BJ (cell line): ENCODE results near the gene TIMM10. TPM values are rescaled to one million over a fixed set of nuclear protein-coding genes. Genes with fewer than 3 reads are reported as not detected.

Source experiments
- CTCF ChIA-PET: fragments of 350-600 bp; formaldehyde crosslinking; extraction: SDS; loops from one replicate; lab custom pipeline; 2021; ENCODE audit warnings: antibody characterized with exemption, inconsistent platforms; lab: Yijun Ruan, JAX
- POLR2A ChIA-PET: fragments of 300-600 bp; sonication (Branson Sonifier 250); formaldehyde crosslinking; extraction: SDS; loops from one replicate; lab custom pipeline; 2021; ENCODE audit warnings: antibody characterized with exemption; lab: Charles Lee
- DNase-seq: peaks from one replicate; pipeline ENCODE4 v3.0.0-alpha.2; 2011; ENCODE audit warnings: low read depth
- H3K27me3 ChIP-seq: 2 replicates; pipeline ENCODE4 v1.6.0; 2011; ENCODE audit warnings: low read length; ENCODE audit not compliant: control insufficient read depth, insufficient read depth
- H3K36me3 ChIP-seq: 2 replicates; pipeline ENCODE4 v1.5.1; 2011; ENCODE audit warnings: low read length; ENCODE audit not compliant: control insufficient read depth, insufficient read depth
- H3K4me3 ChIP-seq: 2 replicates; pipeline ENCODE4 v1.5.1; 2011; ENCODE audit warnings: low read depth, mild to moderate bottlenecking, control low read depth, low read length
- polyA plus RNA-seq: library from polyadenylated mRNA; depleted of rRNA; stranded (reverse); fragments of >200 nt; gene quantifications from 2 replicates; pipeline ENCODE4 v1.2.3, GENCODE V29; 2011
- TF ChIP-seq, protein P1 (sequence below): IDR thresholded peaks from 2 replicates; pipeline ENCODE4 v1.5.1; 2011; ENCODE audit warnings: low read depth, mild to moderate bottlenecking, control low read depth, inconsistent platforms, low read length, moderate library complexity; ENCODE audit not compliant: insufficient read depth

The TIMM10 gene
- polyA plus RNA-seq, 1 experiment = 90.5 TPM

GRCh38 chr11:57493507-57494503 lies 36.7 kb downstream of the TIMM10 start:
- Histone ChIP-seq H3K36me3 (peaks cover 16% of the 10 kb centered on the region), H3K27me3 (no peaks in the 10 kb centered on the region), H3K4me3 (no peak overlapping the region)
- ChIA-PET POLR2A (no interaction called here), CTCF (interaction anchor here (0.6 to 15.7 kb wide), 35 partner anchors 9 to 1019 kb away, joined by 3 to 182 read pairs (median 5); partner anchors contain the start of genes CLP1, RTN4RL2, SLC43A1 and TIMM10)
- no peak for DNase-seq
- TF ChIP-seq, protein P1, sequence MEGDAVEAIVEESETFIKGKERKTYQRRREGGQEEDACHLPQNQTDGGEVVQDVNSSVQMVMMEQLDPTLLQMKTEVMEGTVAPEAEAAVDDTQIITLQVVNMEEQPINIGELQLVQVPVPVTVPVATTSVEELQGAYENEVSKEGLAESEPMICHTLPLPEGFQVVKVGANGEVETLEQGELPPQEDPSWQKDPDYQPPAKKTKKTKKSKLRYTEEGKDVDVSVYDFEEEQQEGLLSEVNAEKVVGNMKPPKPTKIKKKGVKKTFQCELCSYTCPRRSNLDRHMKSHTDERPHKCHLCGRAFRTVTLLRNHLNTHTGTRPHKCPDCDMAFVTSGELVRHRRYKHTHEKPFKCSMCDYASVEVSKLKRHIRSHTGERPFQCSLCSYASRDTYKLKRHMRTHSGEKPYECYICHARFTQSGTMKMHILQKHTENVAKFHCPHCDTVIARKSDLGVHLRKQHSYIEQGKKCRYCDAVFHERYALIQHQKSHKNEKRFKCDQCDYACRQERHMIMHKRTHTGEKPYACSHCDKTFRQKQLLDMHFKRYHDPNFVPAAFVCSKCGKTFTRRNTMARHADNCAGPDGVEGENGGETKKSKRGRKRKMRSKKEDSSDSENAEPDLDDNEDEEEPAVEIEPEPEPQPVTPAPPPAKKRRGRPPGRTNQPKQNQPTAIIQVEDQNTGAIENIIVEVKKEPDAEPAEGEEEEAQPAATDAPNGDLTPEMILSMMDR = peak; percentile 89

GRCh38 chr11:57491371-57492061 lies 39.0 kb downstream of the TIMM10 start:
- ChIA-PET CTCF (interaction anchor here (0.7 to 15.7 kb wide), 11 partner anchors 10 to 143 kb away, joined by 3 to 182 read pairs (median 8); partner anchors contain the start of genes SLC43A1 and TIMM10), POLR2A (no interaction called here)
- Histone ChIP-seq H3K27me3 (no peaks in the 10 kb centered on the region), H3K4me3 (no peak overlapping the region), H3K36me3 (peaks cover 14% of the 10 kb centered on the region)
- TF ChIP-seq, protein P1 = peak; percentile 75
- DNase-seq = no peak

DNA sequence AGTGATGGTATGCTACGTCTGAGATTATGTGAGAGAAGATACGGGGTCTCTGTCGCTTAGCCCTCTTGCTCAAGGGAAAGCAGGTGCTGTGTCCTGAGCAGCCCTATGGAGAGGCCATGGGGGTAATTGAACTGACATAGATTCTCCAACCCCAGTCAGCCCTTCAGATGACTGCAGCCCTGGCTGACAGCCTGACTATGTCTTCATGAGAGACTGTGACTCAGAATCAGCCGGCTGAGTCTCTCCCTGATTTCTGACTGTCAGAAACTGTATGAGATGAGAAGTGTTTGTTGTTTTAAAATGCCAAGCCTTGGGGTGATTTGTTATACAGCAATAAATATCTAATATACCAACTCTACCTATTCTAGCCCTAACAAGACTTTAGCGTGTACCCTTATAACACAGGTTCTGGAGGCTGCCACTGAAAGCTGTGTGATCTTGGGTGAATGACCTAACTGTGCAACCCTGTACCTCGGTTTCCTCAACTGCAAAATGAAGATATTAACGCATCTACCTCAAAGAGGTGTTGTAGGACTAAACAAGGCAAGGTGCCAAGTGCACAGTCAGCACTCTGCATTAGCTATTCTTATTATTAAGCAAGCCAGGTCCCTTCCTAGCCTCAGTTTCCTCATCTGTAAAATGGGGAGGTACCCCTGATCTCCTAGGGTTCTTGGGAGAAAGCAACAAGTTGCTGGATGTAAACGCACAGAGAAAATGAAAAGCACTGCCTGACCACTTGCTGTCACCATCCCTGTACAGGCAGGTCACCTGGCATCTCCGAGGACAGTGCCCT lies 39.9 kb downstream of the TIMM10 start:
- Histone ChIP-seq H3K27me3 (no peaks in the 10 kb centered on the region), H3K4me3 (no peak overlapping the region), H3K36me3 (peaks cover 10% of the 10 kb centered on the region)
- TF ChIP-seq, protein P1 = no peak
- ChIA-PET CTCF (interaction anchor here (1.3 to 15.7 kb wide), 8 partner anchors 10 to 46 kb away, joined by 3 to 182 read pairs (median 10); partner anchors contain the start of genes SLC43A1 and TIMM10), POLR2A (no interaction called here)
- no peak for DNase-seq

- TF ChIP-seq, protein P1 = no peak
- ChIA-PET CTCF (interaction anchor here (0.6 to 15.7 kb wide), 5 partner anchors 7 to 572 kb away, joined by 3 to 169 read pairs (median 6); partner anchors contain the start of gene RTN4RL2), POLR2A (interaction anchor here (0.5 kb wide), 1 partner anchor 22 kb away, joined by 3 read pairs; no protein-coding TSS in a partner anchor)
- peaks cover 7% of the 10 kb centered on the region; the same call in 1 of the 2 replicates for H3K36me3 ChIP-seq
- H3K4me3 ChIP-seq = no peak overlapping the region
- DNase-seq = no peak
- peaks cover 3% of the 10 kb centered on the region; the same call in 1 of the 2 replicates for H3K27me3 ChIP-seq
Measured at GRCh38 chr11:57487920-57488659, 42.5 kb downstream of the TIMM10 start.
